ENCODE results near the gene GDF7.

DNA sequence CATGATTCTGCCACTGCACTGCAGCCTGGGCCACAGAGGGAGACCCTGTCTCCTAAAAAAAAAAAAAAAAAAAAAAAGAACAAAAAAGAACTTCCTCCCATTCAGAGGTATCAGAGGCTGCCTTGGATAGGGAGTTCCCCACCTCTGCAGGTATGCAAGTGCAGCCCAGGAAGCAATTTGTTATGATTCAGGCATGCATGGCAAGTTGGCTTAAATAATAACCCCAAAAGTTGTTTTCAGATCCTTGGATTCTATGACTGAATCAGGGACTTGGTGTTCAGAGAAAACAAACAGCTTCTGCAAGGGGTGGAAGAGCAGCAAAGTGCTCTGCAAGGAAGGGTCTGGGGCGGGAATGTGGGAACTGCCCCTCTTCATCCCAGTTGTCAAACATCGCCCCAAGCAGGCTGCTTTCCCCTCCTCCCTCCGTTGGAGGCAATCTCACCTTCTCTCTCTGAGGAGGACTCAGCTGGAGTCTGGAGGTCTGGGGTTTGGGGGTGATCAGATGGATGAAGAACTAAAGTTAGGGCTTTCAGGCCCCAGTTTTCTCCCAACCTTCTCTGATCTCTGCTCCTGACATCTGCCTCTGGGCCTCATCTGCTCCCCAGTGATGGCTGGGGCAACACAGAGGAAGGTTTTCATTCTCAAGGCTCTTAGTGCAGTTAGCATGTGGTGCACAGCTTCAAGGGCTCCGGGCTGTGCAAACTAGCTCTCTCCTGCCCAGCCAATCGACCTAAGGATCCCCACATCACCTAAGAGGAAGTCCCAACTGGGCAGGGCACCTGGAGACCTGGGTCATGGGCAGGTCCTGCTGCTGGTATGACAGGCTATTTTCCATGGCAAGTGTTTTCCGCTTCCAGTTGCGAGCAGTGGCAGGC is 3.5 kb upstream of the GDF7 start:
- TF ChIP-seq, protein P1, sequence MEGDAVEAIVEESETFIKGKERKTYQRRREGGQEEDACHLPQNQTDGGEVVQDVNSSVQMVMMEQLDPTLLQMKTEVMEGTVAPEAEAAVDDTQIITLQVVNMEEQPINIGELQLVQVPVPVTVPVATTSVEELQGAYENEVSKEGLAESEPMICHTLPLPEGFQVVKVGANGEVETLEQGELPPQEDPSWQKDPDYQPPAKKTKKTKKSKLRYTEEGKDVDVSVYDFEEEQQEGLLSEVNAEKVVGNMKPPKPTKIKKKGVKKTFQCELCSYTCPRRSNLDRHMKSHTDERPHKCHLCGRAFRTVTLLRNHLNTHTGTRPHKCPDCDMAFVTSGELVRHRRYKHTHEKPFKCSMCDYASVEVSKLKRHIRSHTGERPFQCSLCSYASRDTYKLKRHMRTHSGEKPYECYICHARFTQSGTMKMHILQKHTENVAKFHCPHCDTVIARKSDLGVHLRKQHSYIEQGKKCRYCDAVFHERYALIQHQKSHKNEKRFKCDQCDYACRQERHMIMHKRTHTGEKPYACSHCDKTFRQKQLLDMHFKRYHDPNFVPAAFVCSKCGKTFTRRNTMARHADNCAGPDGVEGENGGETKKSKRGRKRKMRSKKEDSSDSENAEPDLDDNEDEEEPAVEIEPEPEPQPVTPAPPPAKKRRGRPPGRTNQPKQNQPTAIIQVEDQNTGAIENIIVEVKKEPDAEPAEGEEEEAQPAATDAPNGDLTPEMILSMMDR (IDR thresholded peaks at IDR 0.05 in 8 of 11, conservative IDR thresholded peaks at IDR 0.05 in 3 of 11), result no peak
- no peak for TF ChIP-seq POLR2AphosphoS5 (IDR thresholded peaks at IDR 0.05)
